Measurements from ENCODE around the gene FBXW8.

DNA sequence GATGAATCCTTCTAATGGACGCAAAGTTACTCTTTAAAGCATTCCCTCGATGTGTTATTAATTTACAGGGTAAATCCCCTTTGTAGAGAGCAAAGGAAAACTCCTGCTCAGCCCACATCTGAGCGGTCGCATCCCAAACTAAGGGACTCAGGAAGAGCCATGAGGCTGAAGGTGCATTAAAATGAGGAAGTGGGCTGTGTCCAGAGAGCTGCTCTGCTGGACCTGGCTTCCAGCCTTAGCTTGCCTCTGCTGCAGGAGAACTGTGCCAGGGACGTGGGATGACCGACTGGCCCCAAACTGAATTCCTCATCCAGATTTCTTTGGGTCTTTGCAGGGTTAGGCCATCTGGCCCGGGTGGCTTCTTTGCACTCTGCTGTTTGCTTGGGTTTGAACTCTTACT is 88.3 kb downstream of the FBXW8 start:
- TF ChIP-seq, protein P1, sequence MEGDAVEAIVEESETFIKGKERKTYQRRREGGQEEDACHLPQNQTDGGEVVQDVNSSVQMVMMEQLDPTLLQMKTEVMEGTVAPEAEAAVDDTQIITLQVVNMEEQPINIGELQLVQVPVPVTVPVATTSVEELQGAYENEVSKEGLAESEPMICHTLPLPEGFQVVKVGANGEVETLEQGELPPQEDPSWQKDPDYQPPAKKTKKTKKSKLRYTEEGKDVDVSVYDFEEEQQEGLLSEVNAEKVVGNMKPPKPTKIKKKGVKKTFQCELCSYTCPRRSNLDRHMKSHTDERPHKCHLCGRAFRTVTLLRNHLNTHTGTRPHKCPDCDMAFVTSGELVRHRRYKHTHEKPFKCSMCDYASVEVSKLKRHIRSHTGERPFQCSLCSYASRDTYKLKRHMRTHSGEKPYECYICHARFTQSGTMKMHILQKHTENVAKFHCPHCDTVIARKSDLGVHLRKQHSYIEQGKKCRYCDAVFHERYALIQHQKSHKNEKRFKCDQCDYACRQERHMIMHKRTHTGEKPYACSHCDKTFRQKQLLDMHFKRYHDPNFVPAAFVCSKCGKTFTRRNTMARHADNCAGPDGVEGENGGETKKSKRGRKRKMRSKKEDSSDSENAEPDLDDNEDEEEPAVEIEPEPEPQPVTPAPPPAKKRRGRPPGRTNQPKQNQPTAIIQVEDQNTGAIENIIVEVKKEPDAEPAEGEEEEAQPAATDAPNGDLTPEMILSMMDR (conservative IDR thresholded peaks at IDR 0.05 in 1 of 2, IDR thresholded peaks at IDR 0.05 in 1 of 2; ENCODE audit: extremely low read depth in 1 of 2, insufficient read depth in 1 of 2, low read depth in 1 of 2, low read length in 2 of 2) = no peak
- TF ChIP-seq EZH2 (IDR thresholded peaks at IDR 0.05; ENCODE audit: borderline replicate concordance, low read length) = no peak

All from mammary epithelial cell (primary cell).